ENCODE results near the gene USF3.

The USF3 gene

GRCh38 chr3:113690482-113690881 lies 6.0 kb downstream of the USF3 start:
- no peaks in the 10 kb centered on the region for H3K27me3 ChIP-seq (ENCODE audit: low read length)
- no peaks in the 10 kb centered on the region for H4K20me1 ChIP-seq (ENCODE audit: low read depth, low read length)
- no peak overlapping the region for H3K4me2 ChIP-seq (ENCODE audit: low read depth, low read length, poor library complexity, severe bottlenecking)
- H3K79me2 ChIP-seq (ENCODE audit: insufficient read depth, low read length) = peaks cover 17% of the 10 kb centered on the region; the same call in 1 of the 2 replicates
- H3K9me3 ChIP-seq (ENCODE audit: insufficient read depth, low read length) = no peaks in the 10 kb centered on the region
- H3K4me3 ChIP-seq (ENCODE audit: insufficient read depth, low read length, poor library complexity, severe bottlenecking) = no peak overlapping the region
- no peaks in the 10 kb centered on the region for H3K36me3 ChIP-seq (ENCODE audit: low read length)
- no peak overlapping the region for H3K9ac ChIP-seq (ENCODE audit: low read length)
- H3K27ac ChIP-seq (ENCODE audit: low read depth, low read length) = no peak overlapping the region
- no peaks in the 10 kb centered on the region for H3F3A ChIP-seq (ENCODE audit: insufficient read depth)
- TF ChIP-seq CTCF (IDR thresholded peaks at IDR 0.05; ENCODE audit: insufficient read depth, low read length, poor library complexity, severe bottlenecking) (no peak), EZH2phosphoT487 (conservative IDR thresholded peaks at IDR 0.05; ENCODE audit: low read length) (no peak)
- no peaks in the 10 kb centered on the region for H3K9me2 ChIP-seq (replicated peaks; ENCODE audit: insufficient read depth, low read length)
- no peak overlapping the region for H2AFZ ChIP-seq (ENCODE audit: low read depth, low read length, severe bottlenecking)

GRCh38 chr3:113685956-113686721 lies 10.3 kb downstream of the USF3 start:
- Histone ChIP-seq H3K4me2 (ENCODE audit: low read depth, low read length, poor library complexity, severe bottlenecking) (no peak overlapping the region), H2AFZ (ENCODE audit: low read depth, low read length, severe bottlenecking) (no peak overlapping the region), H3K9ac (ENCODE audit: low read length) (no peak overlapping the region), H3K79me2 (ENCODE audit: insufficient read depth, low read length) (peaks cover under 1% of the 10 kb centered on the region; the same call in 1 of the 2 replicates), H3K9me3 (ENCODE audit: insufficient read depth, low read length) (no peaks in the 10 kb centered on the region), H4K20me1 (ENCODE audit: low read depth, low read length) (no peaks in the 10 kb centered on the region), H3F3A (ENCODE audit: insufficient read depth) (no peaks in the 10 kb centered on the region), H3K4me3 (ENCODE audit: insufficient read depth, low read length, poor library complexity, severe bottlenecking) (no peak overlapping the region), H3K27ac (ENCODE audit: low read depth, low read length) (no peak overlapping the region), H3K27me3 (ENCODE audit: low read length) (no peaks in the 10 kb centered on the region), H3K36me3 (ENCODE audit: low read length) (no peaks in the 10 kb centered on the region), H3K9me2 (replicated peaks; ENCODE audit: insufficient read depth, low read length) (no peaks in the 10 kb centered on the region)
- no peak for TF ChIP-seq CTCF (IDR thresholded peaks at IDR 0.05; ENCODE audit: insufficient read depth, low read length, poor library complexity, severe bottlenecking)
- no peak for TF ChIP-seq EZH2phosphoT487 (conservative IDR thresholded peaks at IDR 0.05; ENCODE audit: low read length)

- H3F3A ChIP-seq (ENCODE audit: insufficient read depth) = no peaks in the 10 kb centered on the region
- H3K36me3 ChIP-seq (ENCODE audit: low read length) = no peaks in the 10 kb centered on the region
- no peak overlapping the region for H3K4me3 ChIP-seq (ENCODE audit: insufficient read depth, low read length, poor library complexity, severe bottlenecking)
- H3K27me3 ChIP-seq (ENCODE audit: low read length) = no peaks in the 10 kb centered on the region
- H4K20me1 ChIP-seq (ENCODE audit: low read depth, low read length) = no peaks in the 10 kb centered on the region
- no peak overlapping the region for H3K9ac ChIP-seq (ENCODE audit: low read length)
- no peaks in the 10 kb centered on the region; the same call in 1 of the 2 replicates for H3K79me2 ChIP-seq (ENCODE audit: insufficient read depth, low read length)
- H2AFZ ChIP-seq (ENCODE audit: low read depth, low read length, severe bottlenecking) = no peak overlapping the region
- no peak overlapping the region for H3K4me2 ChIP-seq (ENCODE audit: low read depth, low read length, poor library complexity, severe bottlenecking)
- H3K27ac ChIP-seq (ENCODE audit: low read depth, low read length) = no peak overlapping the region
- H3K9me3 ChIP-seq (ENCODE audit: insufficient read depth, low read length) = no peaks in the 10 kb centered on the region
- H3K9me2 ChIP-seq (replicated peaks; ENCODE audit: insufficient read depth, low read length) = no peaks in the 10 kb centered on the region
- TF ChIP-seq CTCF (IDR thresholded peaks at IDR 0.05; ENCODE audit: insufficient read depth, low read length, poor library complexity, severe bottlenecking) = no peak
- TF ChIP-seq EZH2phosphoT487 (conservative IDR thresholded peaks at IDR 0.05; ENCODE audit: low read length) = no peak
These were observed 11.3 kb downstream of the USF3 start for GRCh38 chr3:113685124-113685523.

Measured in SU-DHL-6 (cell line).